GM19452 (cell line): ENCODE data around the gene FBN2.

Experiments
- ATAC-seq: cut with Tn5 transposase; IDR thresholded peaks from one replicate; pipeline ENCODE4 v1.9.1; 2021; ENCODE audit not compliant: unreplicated experiment

Gene FBN2

GRCh38 chr5:128538000-128538249 lies at the start of gene FBN2:
Gene FBN2, minus strand, starts transcription at chr5:128538245. Its CDS starts 642 bp downstream, at chr5:128537603.
- ATAC-seq = no peak

GRCh38 chr5:128587275-128587674 lies 49.2 kb upstream of the FBN2 start:
- ATAC-seq = no peak

DNA sequence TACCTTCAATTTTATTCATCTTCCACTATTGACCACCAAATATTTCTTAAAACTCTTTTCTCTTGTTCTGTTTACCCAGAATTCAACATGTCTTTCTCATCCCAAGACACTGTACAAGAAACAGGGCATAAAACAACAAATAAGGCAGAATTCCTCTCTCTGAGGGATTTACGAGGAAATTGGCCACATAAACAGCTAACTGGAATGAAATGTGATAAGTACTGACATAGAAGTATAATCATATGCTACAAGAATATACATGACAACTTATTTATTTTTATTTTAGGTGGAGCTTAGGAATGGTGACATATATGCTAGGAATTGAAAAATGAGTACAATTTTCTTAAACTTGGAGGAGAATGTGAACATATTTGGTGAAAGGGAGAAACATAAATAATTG lies 48.8 kb upstream of the FBN2 start:
- ATAC-seq = no peak

- ATAC-seq = no peak
Measured at GRCh38 chr5:128579639-128580038, 41.6 kb upstream of the FBN2 start.

DNA sequence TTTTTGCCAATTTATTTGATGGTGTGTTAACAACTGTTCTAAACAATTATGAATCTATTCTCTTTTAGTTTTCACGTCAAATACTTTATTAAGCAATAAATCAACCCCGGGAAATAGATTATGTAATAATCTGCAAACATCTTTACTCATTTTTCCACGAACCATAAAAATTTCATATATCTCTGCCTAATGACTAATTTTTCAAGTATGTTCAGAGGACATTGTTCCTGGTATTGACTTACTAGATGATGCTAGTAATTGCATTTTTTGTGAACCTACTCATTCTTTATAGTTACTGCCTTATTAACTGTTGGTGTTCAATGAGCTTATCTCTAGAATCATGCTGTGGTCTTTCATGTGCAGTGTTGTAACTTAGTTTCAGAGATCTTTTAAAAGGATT lies 41.0 kb upstream of the FBN2 start:
- no peak for ATAC-seq

- ATAC-seq = no peak
Measured at GRCh38 chr5:128574041-128574440, 36.0 kb upstream of the FBN2 start.

- ATAC-seq = no peak
Measured at GRCh38 chr5:128572930-128573319, 34.9 kb upstream of the FBN2 start.

DNA sequence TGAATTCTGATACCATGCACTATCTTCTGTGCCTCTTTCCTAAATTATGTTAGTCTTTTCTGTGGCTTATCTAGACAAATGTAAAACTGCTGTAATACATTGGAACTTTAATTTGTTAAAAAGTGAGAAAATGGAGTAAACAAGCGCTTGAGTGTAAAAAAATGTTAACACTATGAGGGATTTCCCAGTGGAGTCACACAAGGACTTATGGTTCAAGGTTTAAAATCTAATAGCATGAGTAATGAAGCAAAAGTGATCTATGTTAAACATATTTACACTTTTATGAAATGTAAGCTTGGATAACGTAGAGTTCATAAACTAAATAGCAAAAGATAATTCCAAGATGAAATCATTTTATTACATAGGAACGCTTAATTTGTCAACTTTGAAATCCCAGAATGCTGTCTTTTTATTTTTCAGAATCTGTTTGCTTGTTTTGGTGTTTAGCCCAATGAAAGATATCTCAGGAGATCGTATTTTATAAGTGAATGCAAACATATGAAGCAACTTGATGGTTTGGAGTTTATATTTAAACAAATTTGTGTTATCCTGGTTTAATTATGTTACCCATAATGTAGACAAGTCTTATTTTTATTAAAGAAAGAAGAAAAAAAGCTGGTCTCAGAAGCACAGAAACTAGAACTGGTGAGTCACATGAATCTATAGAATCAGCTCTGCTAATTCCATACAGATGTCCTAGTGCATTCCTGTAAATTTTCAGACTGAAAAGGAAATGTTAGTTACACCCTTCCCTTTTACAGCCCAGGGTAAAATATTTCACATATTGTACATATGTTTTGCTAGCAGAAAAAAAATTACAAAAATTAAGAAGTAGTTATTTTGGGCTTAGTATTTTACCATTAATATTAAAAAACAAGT lies 34.2 kb upstream of the FBN2 start:
- ATAC-seq = no peak

DNA sequence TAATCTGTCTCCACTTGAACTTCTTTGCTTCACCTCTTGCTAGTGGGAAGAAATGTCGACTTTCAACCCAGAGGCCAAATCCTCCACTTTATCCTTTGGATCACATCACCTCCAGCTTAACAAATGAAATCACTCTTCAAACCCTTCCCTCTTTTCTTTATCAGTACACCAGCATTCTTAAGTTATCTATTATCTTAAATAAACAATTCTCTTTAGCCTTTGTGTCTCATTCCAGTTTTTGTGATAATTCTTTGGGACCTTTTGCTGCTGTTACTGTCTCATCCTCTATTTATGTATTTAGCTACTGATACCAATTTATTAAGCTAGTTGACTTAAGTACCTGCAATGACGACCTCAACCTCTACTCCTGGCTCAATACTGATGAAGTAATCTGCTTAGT lies 28.1 kb upstream of the FBN2 start:
- ATAC-seq = no peak

DNA sequence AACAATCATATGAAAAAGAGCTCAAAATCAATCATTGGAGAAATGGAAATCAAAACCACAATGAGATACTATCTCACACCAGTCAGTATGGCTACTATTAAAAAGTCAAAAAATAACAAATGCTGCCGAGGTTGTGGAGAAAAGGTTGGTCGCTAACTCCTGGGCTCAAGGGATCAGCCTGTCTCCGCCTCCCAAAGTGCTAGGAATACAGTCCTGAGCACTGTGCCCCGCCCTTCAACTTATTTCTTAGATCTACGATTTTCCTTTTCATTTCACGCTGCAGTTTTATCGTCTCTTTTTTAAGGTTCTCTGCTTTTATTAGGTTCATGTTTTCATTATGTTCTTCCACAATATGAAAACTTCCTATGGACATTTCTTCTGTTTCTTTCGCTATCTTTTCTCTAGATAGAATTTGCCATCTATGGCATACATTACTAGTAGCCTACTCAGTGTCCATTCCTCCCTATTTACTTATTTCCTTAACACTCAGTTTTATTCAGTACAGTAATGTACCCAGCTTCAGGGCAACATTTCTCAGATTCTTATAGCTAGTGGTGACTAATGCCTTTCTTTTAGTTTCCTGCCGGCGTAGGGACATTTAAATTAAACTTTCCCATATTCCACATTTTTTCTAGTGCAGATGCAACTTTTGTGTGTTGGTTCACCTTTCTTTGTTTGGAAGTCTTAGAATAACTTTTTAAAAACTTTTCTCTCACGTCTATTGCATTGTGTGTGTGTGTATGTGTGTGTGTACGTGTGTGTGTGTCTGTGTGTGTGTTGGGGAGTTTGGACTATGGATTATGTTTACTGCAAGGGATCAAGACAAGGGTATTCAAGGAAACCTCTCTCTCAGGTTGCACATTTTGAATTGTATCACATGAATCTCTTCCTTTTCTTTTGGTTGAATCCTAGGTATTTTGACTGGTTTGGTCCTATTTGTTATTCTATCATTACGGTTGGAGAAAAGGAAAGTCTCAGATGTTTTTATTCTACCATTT lies 21.6 kb upstream of the FBN2 start:
- no peak for ATAC-seq

DNA sequence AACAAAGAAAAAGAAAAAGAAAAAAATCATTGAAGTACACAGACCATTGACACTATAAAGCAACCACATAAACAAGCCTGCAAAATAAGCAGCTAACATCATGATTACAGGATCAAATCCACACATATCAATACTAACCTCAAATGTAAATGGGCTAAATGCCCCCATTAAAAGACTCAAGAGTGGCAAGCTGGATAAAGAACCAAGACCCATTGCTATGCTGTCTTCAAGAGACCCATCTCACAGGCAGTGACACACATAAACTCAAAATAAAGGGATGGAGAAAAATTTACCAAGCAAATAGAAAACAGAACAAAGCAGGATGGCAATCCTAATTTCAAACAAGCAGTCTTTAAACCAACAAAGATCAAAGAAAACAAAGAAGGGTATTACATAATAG lies 15.7 kb upstream of the FBN2 start:
- no peak for ATAC-seq

DNA sequence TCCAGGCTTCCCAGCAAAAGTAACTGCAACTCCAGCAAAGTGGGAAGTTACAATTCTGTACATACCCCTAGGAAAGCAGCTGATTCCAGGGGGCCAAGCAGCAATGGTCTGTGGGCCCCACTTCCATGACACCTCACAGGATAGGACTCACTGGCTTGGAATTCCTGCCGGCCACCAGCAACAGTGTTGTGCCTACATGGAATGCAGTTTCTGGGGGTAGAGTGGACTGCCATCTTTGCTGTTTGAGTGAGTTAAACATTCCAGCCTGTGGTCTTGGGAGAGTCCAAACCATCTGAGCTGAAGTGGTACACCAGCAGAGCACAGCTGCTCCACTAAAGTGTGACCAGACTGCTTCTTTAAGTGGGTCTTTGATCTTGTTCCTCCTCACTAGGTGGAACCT lies 13.4 kb upstream of the FBN2 start:
- no peak for ATAC-seq

GRCh38 chr5:128549496-128549895 lies 11.5 kb upstream of the FBN2 start:
- ATAC-seq = no peak

GRCh38 chr5:128546658-128547281 lies 8.7 kb upstream of the FBN2 start:
- no peak for ATAC-seq

GRCh38 chr5:128541385-128541784 lies 3.3 kb upstream of the FBN2 start:
- ATAC-seq = no peak

- ATAC-seq = no peak
Measured at GRCh38 chr5:128539038-128539429, 989 bp upstream of the FBN2 start.

DNA sequence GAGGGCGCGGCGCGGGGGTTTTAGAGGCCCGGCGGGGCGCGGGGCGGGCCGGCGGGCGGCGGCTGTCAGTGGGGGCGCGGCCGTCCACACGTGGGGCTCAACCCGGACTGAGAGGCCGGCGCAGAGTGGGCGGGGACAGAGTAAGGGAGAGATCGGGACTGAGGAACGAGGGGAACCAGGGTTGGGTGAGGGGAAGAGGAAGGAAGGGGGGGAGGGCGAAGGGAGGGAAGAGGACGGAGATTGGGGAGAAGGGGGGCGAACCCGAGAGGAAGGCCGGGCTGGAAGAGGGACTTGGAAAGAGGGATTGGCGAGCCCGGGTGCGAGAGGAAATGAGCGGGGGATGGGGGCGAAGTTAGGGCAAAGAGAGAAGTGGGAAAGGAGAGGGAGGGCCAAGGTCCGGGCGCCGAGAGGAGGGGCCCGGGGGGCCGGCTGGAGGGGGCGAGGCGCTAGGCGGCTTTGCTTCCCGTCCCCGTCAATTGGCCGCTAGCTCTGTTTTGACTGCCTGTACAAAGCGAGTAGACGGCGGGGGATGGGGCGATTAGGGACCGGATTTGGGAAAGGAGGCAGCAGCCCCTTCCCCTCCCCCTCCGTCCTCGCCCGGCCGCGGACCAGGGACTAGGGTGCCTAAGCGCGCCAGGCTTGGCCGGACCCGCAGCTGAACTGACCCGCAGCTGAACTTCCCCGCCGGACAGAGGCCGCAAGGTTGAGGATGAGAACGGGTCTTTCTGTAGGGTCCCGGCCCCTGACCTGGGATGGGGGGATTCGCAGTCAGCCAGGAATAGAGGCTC lies 399 bp upstream of the FBN2 start:
- ATAC-seq = no peak

DNA sequence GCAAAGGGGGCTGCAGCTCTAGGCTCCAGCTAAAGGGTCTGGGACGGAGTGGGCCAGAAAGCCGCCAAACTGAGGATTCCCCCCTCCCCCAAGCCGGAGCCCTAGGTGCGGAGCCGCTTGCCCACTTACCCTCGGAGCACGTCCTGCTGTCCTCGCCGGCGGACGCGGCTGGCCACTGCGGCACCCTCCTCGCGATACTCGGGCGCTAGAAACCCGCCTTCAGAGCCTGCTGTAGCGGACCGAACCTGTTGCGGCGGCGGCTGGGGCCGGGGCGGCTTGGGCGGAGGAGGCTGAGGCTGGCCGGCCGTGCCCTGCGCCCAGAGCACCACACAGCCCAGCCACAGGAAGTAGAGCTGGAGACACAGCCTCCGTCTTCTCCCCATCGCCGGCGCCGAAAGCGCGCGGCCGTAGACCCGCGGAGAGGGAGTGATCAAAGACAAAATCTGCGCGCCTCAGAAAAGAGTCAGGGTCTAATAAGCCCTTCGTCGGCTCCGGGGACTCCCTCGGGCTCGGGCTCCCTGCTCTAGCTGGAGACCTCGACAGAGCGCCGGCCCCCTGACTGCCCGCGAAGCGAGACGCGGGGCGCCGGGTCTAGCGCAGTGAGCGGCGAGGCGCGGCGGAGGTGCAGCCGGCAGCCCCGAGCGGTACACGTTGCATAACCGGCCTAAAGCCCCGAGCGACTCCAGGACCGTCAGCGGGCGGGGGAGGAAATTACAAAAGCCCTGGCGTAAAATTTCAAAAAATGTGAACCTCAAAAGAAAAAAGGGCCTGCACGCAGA lies 635 bp downstream of the FBN2 start:
- no peak for ATAC-seq

- ATAC-seq = no peak
Measured at GRCh38 chr5:128536254-128537220, 1.5 kb downstream of the FBN2 start.
